ENCODE results near the gene AKR1D1.

GRCh38 chr7:138049505-138050116 lies 26.6 kb upstream of the AKR1D1 start:
- TF ChIP-seq TAF1 (IDR thresholded peaks at IDR 0.05; ENCODE audit: borderline replicate concordance, low read depth, low read length) (no peak), POLR2AphosphoS5 (IDR thresholded peaks at IDR 0.05; ENCODE audit: low read depth, low read length) (no peak)

Data from GM12892 (cell line).